ENCODE results near the gene SVIL. TPM values are rescaled to one million over a fixed set of nuclear protein-coding genes. Genes with fewer than 3 reads are reported as not detected.
A peak's percentile ranks its signal among the peaks of the same experiment; 100 is the strongest.
"Not testable (repeated sequence)": the region's sequence is repeated elsewhere in the genome, so short reads cannot be mapped to it uniquely, and the experiment has no call there.

SVIL gene
- total RNA-seq, 4 donors from 2014 or later, result 785 to 1,099 (median 921) TPM

- TF ChIP-seq CTCF (IDR thresholded peaks at IDR 0.05) (peak; percentile 20 to 43 (median 35)), EP300 (IDR thresholded peaks at IDR 0.05) (no peak), POLR2AphosphoS5 (IDR thresholded peaks at IDR 0.05) (peak; percentile 16 to 39)
- 57% methylated on average over 13 of the region's 16 CpGs for WGBS
- Histone ChIP-seq H3K36me3 (peaks cover 77 to 98% (median 82%) of the 10 kb centered on the region in 4 donors), H3K9me3 (no peaks in the 10 kb centered on the region), H3K4me1 (peaks cover 22 to 66% (median 59%) of the 10 kb centered on the region in 4 donors), H3K4me3 (no peak overlapping the region), H3K27me3 (no peaks in the 10 kb centered on the region), H3K27ac (replicated peaks in 1 of 4) (peak overlapping the region; percentile 48 to 64 (median 58))
- intact Hi-C loops (cut with DNase I), result no loop called here
- DNase-seq (ENCODE audit: extremely low spot score), result no peak
Measured at GRCh38 chr10:29470355-29470705, 164.4 kb downstream of the SVIL start.

- WGBS, result 78% methylated on average over 24 of the region's 28 CpGs
- no peaks in the 10 kb centered on the region for H3K9me3 ChIP-seq
- H3K4me3 ChIP-seq, result no peak overlapping the region
- peak overlapping the region; percentile 48 to 64 (median 58) for H3K27ac ChIP-seq (replicated peaks in 1 of 4)
- intact Hi-C loops (cut with DNase I), result no loop called here
- H3K27me3 ChIP-seq, result no peaks in the 10 kb centered on the region
- no peak for DNase-seq (ENCODE audit: extremely low spot score)
- TF ChIP-seq EP300 (IDR thresholded peaks at IDR 0.05) (no peak), POLR2A (IDR thresholded peaks at IDR 0.05; ENCODE audit: low read depth) (no peak), CTCF (IDR thresholded peaks at IDR 0.05) (no peak), POLR2AphosphoS5 (IDR thresholded peaks at IDR 0.05) (no peak)
- peaks cover 23 to 65% (median 55%) of the 10 kb centered on the region in 4 donors for H3K4me1 ChIP-seq
- peaks cover 83 to 98% (median 86%) of the 10 kb centered on the region in 4 donors for H3K36me3 ChIP-seq
Measured at GRCh38 chr10:29469481-29470354, 165.1 kb downstream of the SVIL start.

- Histone ChIP-seq H3K9me3 (no peaks in the 10 kb centered on the region), H3K4me3 (no peak overlapping the region), H3K27ac (replicated peaks in 1 of 4) (peak overlapping the region in 1 of 4 donors; percentile 34), H3K36me3 (peaks cover 73 to 100% (median 89%) of the 10 kb centered on the region in 4 donors), H3K4me1 (peaks cover 4 to 38% (median 19%) of the 10 kb centered on the region in 4 donors), H3K27me3 (no peaks in the 10 kb centered on the region)
- 86% methylated on average over 8 of the region's 8 CpGs for WGBS
- TF ChIP-seq CTCF (IDR thresholded peaks at IDR 0.05) (peak in 2 of 3 experiments; percentile 7 to 10), EP300 (IDR thresholded peaks at IDR 0.05) (no peak), POLR2AphosphoS5 (IDR thresholded peaks at IDR 0.05) (no peak), POLR2A (IDR thresholded peaks at IDR 0.05; ENCODE audit: low read depth) (no peak)
- DNase-seq (ENCODE audit: extremely low spot score), result no peak
- intact Hi-C loops (cut with DNase I), result no loop called here
Measured at GRCh38 chr10:29465384-29465783, 169.4 kb downstream of the SVIL start.

- DNase-seq (ENCODE audit: extremely low spot score); H3K9me3 ChIP-seq; H3K4me3 ChIP-seq; H3K27me3 ChIP-seq; intact Hi-C loops (cut with DNase I): not testable (repeated sequence)
- Histone ChIP-seq H3K27ac (replicated peaks in 1 of 4) (peak overlapping the region in 1 of 4 donors; percentile 36), H3K36me3 (peaks cover 68 to 100% (median 88%) of the 10 kb centered on the region in 4 donors), H3K4me1 (peaks cover 4 to 36% (median 13%) of the 10 kb centered on the region in 4 donors)
- WGBS, result 94% methylated on average over 3 of the region's 4 CpGs
Measured at GRCh38 chr10:29464671-29465171, 170.1 kb downstream of the SVIL start.

- H3K4me1 ChIP-seq, result peaks cover 0 to 32% (median 12%) of the 10 kb centered on the region in 4 donors
- WGBS, result 90% methylated on average over 5 of the region's 5 CpGs
- H3K4me3 ChIP-seq, result no peak overlapping the region
- no peaks in the 10 kb centered on the region for H3K27me3 ChIP-seq
- H3K27ac ChIP-seq (replicated peaks in 1 of 4), result peak overlapping the region in 2 of 4 donors; percentile 11 to 15
- intact Hi-C loops (cut with DNase I), result no loop called here
- TF ChIP-seq POLR2A (IDR thresholded peaks at IDR 0.05; ENCODE audit: low read depth) (no peak), EP300 (IDR thresholded peaks at IDR 0.05) (no peak), POLR2AphosphoS5 (IDR thresholded peaks at IDR 0.05) (no peak), CTCF (IDR thresholded peaks at IDR 0.05) (no peak)
- H3K36me3 ChIP-seq, result peaks cover 55 to 99% (median 95%) of the 10 kb centered on the region in 4 donors
- H3K9me3 ChIP-seq, result no peaks in the 10 kb centered on the region
- DNase-seq (ENCODE audit: extremely low spot score), result no peak
Measured at GRCh38 chr10:29461042-29461441, 173.7 kb downstream of the SVIL start.

- H3K27ac ChIP-seq (replicated peaks in 1 of 4); intact Hi-C loops (cut with DNase I); H3K9me3 ChIP-seq; H3K27me3 ChIP-seq; DNase-seq (ENCODE audit: extremely low spot score); H3K4me3 ChIP-seq: not testable (repeated sequence)
- H3K36me3 ChIP-seq, result peaks cover 35 to 75% (median 70%) of the 10 kb centered on the region in 4 donors
- H3K4me1 ChIP-seq, result peaks cover 0 to 15% (median 6%) of the 10 kb centered on the region in 4 donors
- WGBS, result 88% methylated on average over 24 of the region's 24 CpGs
Measured at GRCh38 chr10:29458190-29458589, 176.6 kb downstream of the SVIL start.

Data from esophagus muscularis mucosa (tissue), 4 donors.